NOMO-1 treated with DMSO at 0.1 percent for 48 hours (cell line): ENCODE results near the gene TSNAX.
"Not testable (repeated sequence)": the region's sequence is repeated elsewhere in the genome, so short reads cannot be mapped to it uniquely, and the experiment has no call there.

ENCODE experiments used
- DNase-seq: peaks from one replicate; lab custom pipeline; 2025; ENCODE audit not compliant: unreplicated experiment; lab: John Stamatoyannopoulos, UW

The TSNAX gene

DNA sequence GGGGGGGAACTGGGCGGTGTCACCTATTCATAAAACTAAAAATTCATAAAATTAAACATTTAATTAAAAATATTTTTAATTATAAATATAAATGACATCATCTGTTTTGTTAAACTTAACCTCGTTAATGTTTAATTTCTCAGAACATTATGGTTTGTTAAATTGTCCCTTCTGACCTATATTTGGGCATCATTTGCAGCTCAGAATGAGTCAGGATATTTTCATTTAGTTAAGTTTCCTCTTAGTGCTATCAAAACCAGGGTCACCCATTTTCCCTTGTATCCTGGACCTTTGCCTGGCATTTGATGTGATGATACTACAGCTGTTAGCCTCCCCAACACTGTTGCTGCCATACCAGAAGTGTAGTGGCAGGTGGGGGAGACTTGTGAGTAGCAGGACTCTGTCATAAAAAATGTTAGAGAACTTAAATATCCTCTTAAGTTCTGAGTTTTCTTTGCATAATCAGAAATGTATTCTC, 30.3 kb downstream of the TSNAX start:
- DNase-seq = no peak

DNA sequence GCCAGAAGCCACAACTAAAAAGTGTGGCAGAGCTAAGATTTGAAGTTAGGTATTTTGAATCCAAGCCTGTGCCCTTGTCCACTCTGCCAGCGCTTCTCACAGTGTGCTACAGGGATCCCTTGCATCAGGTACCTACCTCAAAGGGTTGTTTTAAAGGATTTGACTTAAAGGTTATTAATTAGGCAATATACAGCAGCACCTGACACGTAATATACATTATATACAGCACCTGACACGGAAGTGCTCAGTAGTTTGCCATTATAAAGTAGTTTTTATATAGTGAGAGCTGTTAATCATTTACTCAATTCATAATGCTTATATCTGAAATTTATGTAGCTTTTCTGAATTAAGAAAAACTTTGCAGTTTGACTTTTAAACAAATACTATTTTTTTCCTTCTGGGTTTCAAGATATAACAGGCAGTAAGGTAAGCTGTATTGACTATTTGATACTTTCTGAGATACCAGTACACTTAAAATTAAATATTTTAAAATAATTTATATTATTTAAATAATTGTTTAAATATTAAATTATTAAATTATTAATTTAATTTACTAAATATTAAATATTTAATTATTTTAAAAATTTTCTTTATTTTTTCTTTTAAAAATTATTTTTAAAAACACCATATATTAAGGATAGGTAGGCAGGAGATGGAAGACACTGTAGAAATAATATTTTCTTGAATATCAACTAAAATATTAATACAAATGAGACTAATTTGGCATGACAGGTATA, 33.3 kb downstream of the TSNAX start:
- no peak for DNase-seq

- DNase-seq = no peak
These were observed 34.8 kb downstream of the TSNAX start for GRCh38 chr1:231563247-231563646.

- no peak for DNase-seq
These were observed 35.9 kb downstream of the TSNAX start for GRCh38 chr1:231564373-231564772.

- no peak for DNase-seq
These were observed 38.0 kb downstream of the TSNAX start for GRCh38 chr1:231566496-231566895.

DNA sequence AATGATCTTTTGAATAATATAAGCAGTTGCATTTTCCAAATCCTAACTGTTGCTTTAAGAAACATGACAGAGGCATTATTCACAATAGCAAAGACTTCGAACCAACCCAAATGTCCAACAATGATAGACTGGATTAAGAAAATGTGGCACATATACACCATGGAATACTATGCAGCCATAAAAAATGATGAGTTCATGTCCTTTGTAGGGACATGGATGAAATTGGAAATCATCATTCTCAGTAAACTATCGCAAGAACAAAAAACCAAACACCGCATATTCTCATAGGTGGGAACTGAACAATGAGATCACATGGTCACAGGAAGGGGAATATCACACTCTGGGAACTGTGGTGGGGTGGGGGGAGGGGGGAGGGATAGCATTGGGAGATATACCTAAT, 41.8 kb downstream of the TSNAX start:
- not testable (repeated sequence) for DNase-seq

DNA sequence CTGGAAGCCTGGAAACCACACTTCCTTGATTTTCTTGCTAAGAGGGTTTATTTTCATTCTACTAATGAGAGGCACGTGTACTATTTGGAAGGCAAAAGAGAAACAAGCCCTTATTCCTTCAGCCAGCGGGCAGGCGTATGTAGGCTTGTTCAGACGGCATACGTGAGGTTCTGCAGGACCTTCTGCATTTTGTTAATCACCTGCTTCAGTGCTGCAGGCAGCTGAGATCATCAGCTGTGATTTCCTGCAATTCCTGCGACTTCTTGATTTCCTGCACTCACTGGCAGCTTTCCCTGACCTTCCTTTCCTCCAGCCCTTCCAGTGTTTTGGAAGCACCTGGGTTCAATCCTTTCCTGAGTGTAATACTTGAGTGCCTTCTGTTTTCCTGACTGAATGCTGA, 43.4 kb downstream of the TSNAX start:
- DNase-seq = no peak

GRCh38 chr1:231575472-231575871, 47.0 kb downstream of the TSNAX start:
- DNase-seq = no peak

- no peak for DNase-seq
These were observed 48.6 kb downstream of the TSNAX start for GRCh38 chr1:231576804-231577718.

DNA sequence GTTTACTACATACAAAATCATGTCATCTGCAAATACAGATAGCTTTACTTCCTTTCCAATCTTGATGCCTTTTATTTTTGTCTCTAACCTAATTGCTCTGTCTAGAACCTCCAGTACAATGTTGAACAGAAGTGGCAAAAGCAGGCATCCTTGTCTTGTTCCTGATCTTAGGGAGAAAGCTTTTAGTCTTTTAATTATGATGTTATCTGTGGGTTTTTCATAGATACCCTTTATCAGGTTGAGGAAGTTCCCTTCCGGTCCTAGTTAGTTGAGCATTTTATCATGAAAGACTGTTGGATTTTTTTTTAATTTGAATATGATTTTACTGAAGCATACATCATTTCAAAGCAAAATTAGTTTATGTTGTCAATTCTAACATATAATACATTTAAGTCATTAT, 52.4 kb downstream of the TSNAX start:
- DNase-seq = no peak

- no peak for DNase-seq
These were observed 53.4 kb downstream of the TSNAX start for GRCh38 chr1:231581859-231582258.

GRCh38 chr1:231583376-231583775, 54.9 kb downstream of the TSNAX start:
- DNase-seq = no peak

GRCh38 chr1:231584117-231584516, 55.6 kb downstream of the TSNAX start:
- no peak for DNase-seq

DNA sequence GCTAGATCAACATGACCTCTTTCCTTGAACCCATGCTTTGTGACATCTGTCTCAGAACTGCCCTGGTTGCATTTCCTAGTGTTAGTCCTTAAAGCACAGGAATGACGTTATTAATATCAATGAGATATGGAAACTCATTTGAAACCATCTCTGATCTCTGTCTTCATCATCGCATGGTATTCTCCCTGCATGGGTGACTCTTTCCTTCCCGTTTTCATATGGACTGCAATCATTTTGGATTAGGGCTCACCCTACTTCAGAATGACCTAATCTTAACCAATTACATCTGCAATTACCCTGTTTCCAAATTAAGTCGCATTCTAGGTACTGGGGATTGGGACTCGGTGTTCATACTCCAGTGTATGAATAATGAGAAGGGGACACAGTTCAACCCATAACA, 56.5 kb downstream of the TSNAX start:
- DNase-seq = peak; percentile 77

GRCh38 chr1:231590453-231591198, 62.2 kb downstream of the TSNAX start:
- peak; percentile 72 for DNase-seq

DNA sequence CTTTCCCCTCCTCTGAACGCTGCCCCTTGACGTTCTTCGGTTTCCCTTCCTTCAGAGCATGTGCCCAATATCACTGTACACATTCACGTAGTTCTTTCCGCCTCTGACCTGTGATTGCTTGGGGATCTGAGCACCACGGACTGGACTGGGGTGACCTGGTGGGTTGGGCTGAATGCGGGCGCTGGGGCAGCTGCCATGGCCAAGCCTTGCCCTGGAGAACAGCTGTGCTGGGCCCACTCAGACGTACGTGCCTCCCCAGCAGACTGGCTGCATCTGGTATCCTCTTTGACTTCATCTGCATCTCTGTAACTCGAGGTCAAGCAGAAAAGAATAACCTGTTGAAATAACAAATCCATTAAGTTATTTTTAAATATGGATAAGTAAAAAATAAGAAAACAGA, 63.0 kb downstream of the TSNAX start:
- no peak for DNase-seq

GRCh38 chr1:231592809-231593208, 64.3 kb downstream of the TSNAX start:
- no peak for DNase-seq

DNA sequence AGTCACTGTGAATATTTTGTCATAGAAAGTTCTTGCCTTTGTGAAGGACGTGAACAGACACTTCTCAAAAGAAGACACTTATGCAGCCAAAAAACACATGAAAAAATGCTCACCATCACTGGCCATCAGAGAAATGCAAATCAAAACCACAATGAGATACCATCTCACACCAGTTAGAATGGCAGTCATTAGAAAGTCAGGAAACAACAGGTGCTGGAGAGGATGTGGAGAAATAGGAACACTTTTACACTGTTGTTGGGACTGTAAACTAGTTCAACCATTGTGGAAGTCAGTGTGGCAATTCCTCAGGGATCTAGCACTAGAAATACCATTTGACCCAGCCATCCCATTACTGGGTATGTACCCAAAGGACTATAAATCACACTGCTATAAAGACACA, 64.8 kb downstream of the TSNAX start:
- not testable (repeated sequence) for DNase-seq

GRCh38 chr1:231594123-231594522, 65.7 kb downstream of the TSNAX start:
- DNase-seq = no peak

DNA sequence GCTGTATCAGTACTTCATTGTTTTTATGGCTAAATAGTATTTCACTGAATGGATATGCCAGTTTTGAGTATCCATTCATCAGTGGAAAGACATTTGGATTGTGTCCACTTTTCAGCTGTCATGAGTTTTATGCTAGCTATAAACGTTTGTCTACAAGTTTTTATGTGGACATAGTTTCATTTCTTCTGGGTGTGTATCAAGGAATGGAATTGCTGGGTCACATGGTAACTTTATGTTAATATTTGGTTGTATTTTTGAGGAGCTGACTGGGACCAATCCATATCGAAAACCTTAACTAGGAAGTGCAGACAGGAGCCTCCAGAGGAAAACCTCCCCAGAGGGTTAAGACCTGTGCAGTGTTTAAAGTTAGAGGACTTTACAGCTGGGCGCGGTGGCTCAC, 66.3 kb downstream of the TSNAX start:
- DNase-seq = no peak

DNA sequence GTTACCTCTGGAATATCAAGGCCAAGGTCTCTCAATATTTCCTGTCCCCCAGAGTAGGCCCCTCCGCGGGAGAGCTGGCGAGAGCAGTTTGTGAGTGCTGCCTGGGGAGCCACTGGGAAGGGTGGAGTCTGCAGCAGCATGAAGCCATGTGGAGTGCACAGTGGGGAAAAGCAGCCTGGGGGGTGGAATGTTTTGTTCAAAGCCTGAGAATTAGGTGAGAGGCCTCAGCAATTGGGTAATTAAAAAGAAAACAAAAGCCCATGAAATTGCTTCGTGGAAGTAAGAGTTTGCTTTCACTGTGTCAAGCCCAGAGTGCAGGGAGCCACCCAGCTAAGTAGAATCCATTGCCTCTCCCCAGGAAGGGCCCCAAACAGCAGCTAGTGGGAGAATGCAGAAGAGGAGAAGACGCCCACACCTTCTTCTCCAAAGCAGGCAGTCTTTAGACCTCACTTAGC, 67.9 kb downstream of the TSNAX start:
- no peak for DNase-seq
